Naive thymus-derived CD4-positive, alpha-beta T cell (primary cell): ENCODE measurements around the gene OVCA2. TPM values are rescaled to one million over a fixed set of nuclear protein-coding genes. Genes with fewer than 3 reads are reported as not detected.
"Not testable (repeated sequence)": the region's sequence is repeated elsewhere in the genome, so short reads cannot be mapped to it uniquely, and the experiment has no call there.

Experiments used
- ATAC-seq: fragments of 150-1000 bp; cut with Tn5 transposase; 2 replicates; pipeline ENCODE4 v1.10.0; 2021; ENCODE audit warnings: mild to moderate bottlenecking, moderate library complexity
- CTCF ChIA-PET: fragments of 350-600 bp; sonication (Branson Sonifier 250); formaldehyde crosslinking; loops from one replicate; lab custom pipeline; 2021; ENCODE audit warnings: antibody characterized with exemption; lab: Charles Lee
- POLR2A ChIA-PET: fragments of 350-600 bp; sonication (Branson Sonifier 250); formaldehyde crosslinking; loops from one replicate; lab custom pipeline; 2021; ENCODE audit warnings: antibody characterized with exemption, inconsistent platforms; lab: Charles Lee
- DNase-seq, 9 donors: peaks; one replicate each; pipeline versions ENCODE4 v3.0.0 to v3.0.0-alpha.2; 2020 to 2022; ENCODE audit warnings: mixed read lengths in 1 of 9
- H3K27ac ChIP-seq: one replicate; pipeline ENCODE4 v1.7.0; 2013; ENCODE audit warnings: mild to moderate bottlenecking, low read depth, low read length, moderate library complexity
- H3K27me3 ChIP-seq, 2 donors: one replicate each; pipeline ENCODE4 v1.7.0; 2013; ENCODE audit warnings: low read length in 2 of 2, mild to moderate bottlenecking in 2 of 2, moderate library complexity in 2 of 2; ENCODE audit not compliant: control insufficient read depth in 2 of 2, insufficient read depth in 2 of 2
- H3K36me3 ChIP-seq, 3 experiments: 1 replicate in 2 of 3; 2 replicates in 1 of 3; pipeline ENCODE4 v1.7.0; 2013; ENCODE audit warnings: low read length in 3 of 3, mild to moderate bottlenecking in 3 of 3, moderate library complexity in 1 of 3; ENCODE audit not compliant: insufficient read depth in 3 of 3, control insufficient read depth in 2 of 3
- H3K4me1 ChIP-seq, 2 donors: one replicate each; pipeline ENCODE4 v1.7.0; 2013; ENCODE audit warnings: low read length in 2 of 2, mild to moderate bottlenecking in 2 of 2, moderate library complexity in 1 of 2; ENCODE audit not compliant: control insufficient read depth in 2 of 2, insufficient read depth in 2 of 2
- H3K4me3 ChIP-seq: 2 replicates; pipeline ENCODE4 v1.7.0; 2013; ENCODE audit warnings: mild to moderate bottlenecking, low read length
- H3K9me3 ChIP-seq, 3 experiments: 1 replicate in 2 of 3; 2 replicates in 1 of 3; pipeline ENCODE4 v1.7.0; 2013; ENCODE audit warnings: low read length in 3 of 3; ENCODE audit not compliant: control insufficient read depth in 2 of 3
- H3K27ac Mint-ChIP-seq, 9 donors: one replicate each; pipeline ENCODE4 v1.8.0; 2020 to 2022; ENCODE audit warnings: mixed read lengths in 9 of 9, mild to moderate bottlenecking in 8 of 9, moderate library complexity in 5 of 9, inconsistent platforms in 2 of 9
- H3K27me3 Mint-ChIP-seq, 5 donors: one replicate each; pipeline ENCODE4 v1.8.0; 2021 to 2022; ENCODE audit warnings: mixed read lengths in 5 of 5, mild to moderate bottlenecking in 1 of 5
- H3K36me3 Mint-ChIP-seq, 5 donors: one replicate each; pipeline ENCODE4 v1.8.0; 2020 to 2022; ENCODE audit warnings: mixed read lengths in 5 of 5, mild to moderate bottlenecking in 3 of 5, inconsistent platforms in 1 of 5
- H3K4me1 Mint-ChIP-seq, 7 donors: one replicate each; pipeline ENCODE4 v1.8.0; 2020 to 2022; ENCODE audit warnings: mixed read lengths in 7 of 7, mild to moderate bottlenecking in 3 of 7, inconsistent platforms in 1 of 7
- H3K4me3 Mint-ChIP-seq, 10 donors: one replicate each; pipeline ENCODE4 v1.8.0; 2020 to 2022; ENCODE audit warnings: mild to moderate bottlenecking in 10 of 10, mixed read lengths in 10 of 10, moderate library complexity in 6 of 10, inconsistent platforms in 2 of 10
- H3K9me3 Mint-ChIP-seq, 11 donors: one replicate each; pipeline ENCODE4 v1.8.0; 2020 to 2022; ENCODE audit warnings: mixed read lengths in 11 of 11, mild to moderate bottlenecking in 4 of 11, inconsistent platforms in 1 of 11, moderate library complexity in 1 of 11
- intact Hi-C, 2 donors: fragments of 100-400 bp; cut with micrococcal nuclease; formaldehyde crosslinking; loops; one replicate each; pipeline ENCODE4 v1.15.1; 2023
- polyA plus RNA-seq, 2 donors: library from polyadenylated mRNA; unstranded; fragments of 300-500 nt; fragmentation: Illumina TruSeq; gene quantifications; one replicate each; pipeline ENCODE4 v1.2.3, GENCODE V29; 2021
- total RNA-seq, 6 experiments: library from RNA in 5 of 6; stranded (reverse) in 5 of 6; gene quantifications; 1 replicate in 5 of 6; 2 replicates in 1 of 6; pipeline ENCODE4 v1.2.3 and lab custom pipeline; 2021 to 2026

Gene OVCA2
- total and polyA plus RNA-seq, 7 experiments from 2014 or later, result 24.5 to 65.5 (median 34.0) TPM

GRCh38 chr17:2008332-2009126 lies 33.3 kb upstream of the OVCA2 start:
- Histone ChIP-seq H3K27ac (no peak overlapping the region), H3K36me3 (no peaks in the 10 kb centered on the region), H3K9me3 (no peaks in the 10 kb centered on the region), H3K4me1 (no peaks in the 10 kb centered on the region), H3K27me3 (no peaks in the 10 kb centered on the region), H3K4me3 (no peak overlapping the region)
- DNase-seq (no peak), ATAC-seq (no peak)
- Mint-ChIP-seq H3K4me3 (no peak overlapping the region), H3K36me3 (peaks cover 0 to 3% (median 0%) of the 10 kb centered on the region in 5 donors), H3K27ac (peak overlapping the region in 1 of 9 donors; percentile 49), H3K4me1 (peaks cover 0 to 4% (median 0%) of the 10 kb centered on the region in 7 donors), H3K27me3 (peaks cover 0 to 12% (median 5%) of the 10 kb centered on the region in 5 donors), H3K9me3 (no peaks in the 10 kb centered on the region)
- ChIA-PET POLR2A (interaction anchor here (0.6 kb wide), 1 partner anchor 185 kb away, joined by 4 read pairs; no protein-coding TSS in a partner anchor), CTCF (no interaction called here)
- intact Hi-C loops, result no loop called here

- Histone ChIP-seq H3K9me3 (no peaks in the 10 kb centered on the region), H3K27me3 (no peaks in the 10 kb centered on the region), H3K36me3 (no peaks in the 10 kb centered on the region), H3K4me3 (no peak overlapping the region), H3K27ac (no peak overlapping the region), H3K4me1 (no peaks in the 10 kb centered on the region)
- intact Hi-C loops, result no loop called here
- Mint-ChIP-seq H3K9me3 (no peaks in the 10 kb centered on the region), H3K36me3 (peaks cover 0 to 3% (median 0%) of the 10 kb centered on the region in 5 donors), H3K4me3 (no peak overlapping the region), H3K27me3 (peaks cover 0 to 18% (median 6%) of the 10 kb centered on the region in 5 donors), H3K27ac (no peak overlapping the region), H3K4me1 (peaks cover 0 to 4% (median 0%) of the 10 kb centered on the region in 7 donors)
- no peak for DNase-seq
- ChIA-PET CTCF (no interaction called here), POLR2A (no interaction called here)
- ATAC-seq, result no peak
Observed at GRCh38 chr17:2009737-2010136, 32.1 kb upstream of the OVCA2 start.

- no peaks in the 10 kb centered on the region for H3K36me3 ChIP-seq
- peaks cover 0 to 4% (median 0%) of the 10 kb centered on the region in 7 donors for H3K4me1 Mint-ChIP-seq
- peaks cover 0 to 18% (median 11%) of the 10 kb centered on the region in 5 donors for H3K27me3 Mint-ChIP-seq
- H3K27ac ChIP-seq, result no peak overlapping the region
- H3K9me3 ChIP-seq, result no peaks in the 10 kb centered on the region
- H3K27me3 ChIP-seq, result no peaks in the 10 kb centered on the region
- CTCF ChIA-PET, result no interaction called here
- no peak overlapping the region for H3K4me3 Mint-ChIP-seq
- no peak for ATAC-seq
- intact Hi-C loops, result no loop called here
- POLR2A ChIA-PET, result no interaction called here
- DNase-seq, result no peak
- no peaks in the 10 kb centered on the region for H3K4me1 ChIP-seq
- peaks cover 0 to 3% (median 0%) of the 10 kb centered on the region in 5 donors for H3K36me3 Mint-ChIP-seq
- no peaks in the 10 kb centered on the region for H3K9me3 Mint-ChIP-seq
- no peak overlapping the region for H3K27ac Mint-ChIP-seq
- no peak overlapping the region for H3K4me3 ChIP-seq
Observed at GRCh38 chr17:2011411-2012371, 30.1 kb upstream of the OVCA2 start.

GRCh38 chr17:2012499-2012898 lies 29.3 kb upstream of the OVCA2 start:
- no peaks in the 10 kb centered on the region for H3K9me3 Mint-ChIP-seq
- H3K4me1 Mint-ChIP-seq, result peaks cover 0 to 4% (median 0%) of the 10 kb centered on the region in 7 donors
- Histone ChIP-seq H3K9me3 (no peaks in the 10 kb centered on the region), H3K27ac (no peak overlapping the region), H3K4me1 (no peaks in the 10 kb centered on the region), H3K27me3 (no peaks in the 10 kb centered on the region), H3K36me3 (no peaks in the 10 kb centered on the region), H3K4me3 (no peak overlapping the region)
- H3K36me3 Mint-ChIP-seq, result peaks cover 0 to 3% (median 0%) of the 10 kb centered on the region in 5 donors
- intact Hi-C loops, result no loop called here
- H3K4me3 Mint-ChIP-seq, result no peak overlapping the region
- peaks cover 0 to 18% (median 11%) of the 10 kb centered on the region in 5 donors for H3K27me3 Mint-ChIP-seq
- DNase-seq, result no peak
- CTCF ChIA-PET, result no interaction called here
- ATAC-seq, result no peak
- no peak overlapping the region for H3K27ac Mint-ChIP-seq
- POLR2A ChIA-PET, result no interaction called here

DNA sequence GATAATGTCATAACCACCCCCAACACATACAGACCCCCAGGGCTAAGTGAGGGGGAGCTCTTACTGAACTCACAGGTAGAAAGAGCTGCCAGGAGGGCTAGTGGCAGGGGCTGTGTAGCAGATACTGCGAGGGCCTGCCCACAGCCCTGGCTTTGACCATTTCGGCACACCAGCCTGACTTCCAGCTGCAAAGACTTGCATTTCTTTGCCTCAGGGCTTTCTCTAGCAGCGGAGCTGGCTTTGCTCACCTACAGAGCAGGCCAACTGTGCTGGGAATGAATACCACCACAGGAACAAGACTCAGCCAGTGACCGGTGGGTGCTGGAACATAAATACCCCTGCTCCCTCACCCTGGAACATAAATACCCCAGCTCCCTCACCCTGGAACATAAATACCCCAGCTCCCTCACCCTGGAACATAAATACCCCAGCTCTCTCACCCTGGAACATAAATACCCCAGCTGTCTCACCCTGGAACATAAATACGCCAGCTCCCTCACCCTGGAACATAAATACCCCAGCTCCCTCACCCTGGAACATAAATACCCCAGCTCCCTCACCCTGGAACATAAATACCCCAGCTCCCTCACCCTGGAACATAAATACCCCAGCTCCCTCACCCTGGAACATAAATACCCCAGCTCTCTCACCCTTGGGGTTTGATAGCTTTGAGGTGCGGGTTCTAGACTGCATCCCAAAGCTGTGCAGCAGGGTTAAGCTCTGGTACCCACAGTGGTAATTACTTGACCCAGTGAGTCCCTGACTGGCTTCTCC lies 28.4 kb upstream of the OVCA2 start:
- peaks cover 0 to 24% (median 11%) of the 10 kb centered on the region in 5 donors for H3K27me3 Mint-ChIP-seq
- CTCF ChIA-PET, result not testable (repeated sequence)

DNA sequence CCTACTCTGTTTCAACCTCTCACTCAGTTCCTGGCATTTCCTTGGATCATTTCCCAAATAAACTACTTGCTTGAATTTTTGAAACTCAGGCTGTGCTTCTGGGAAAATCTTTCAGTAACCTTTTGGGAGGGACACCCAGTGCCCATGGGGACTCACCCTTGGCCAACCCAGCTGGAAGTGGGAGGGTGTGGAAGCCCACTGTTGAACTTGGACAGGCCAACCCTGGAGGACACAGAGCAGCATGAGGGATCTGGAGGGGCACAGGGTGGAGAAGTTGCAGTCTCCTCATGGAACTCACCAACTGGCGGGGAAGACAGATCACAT lies 27.9 kb upstream of the OVCA2 start:
- intact Hi-C loops, result no loop called here
- CTCF ChIA-PET, result no interaction called here
- Mint-ChIP-seq H3K4me1 (peaks cover 0 to 4% (median 0%) of the 10 kb centered on the region in 7 donors), H3K4me3 (no peak overlapping the region), H3K36me3 (peaks cover 0 to 3% (median 0%) of the 10 kb centered on the region in 5 donors), H3K27ac (no peak overlapping the region), H3K27me3 (peaks cover 0 to 28% (median 11%) of the 10 kb centered on the region in 5 donors), H3K9me3 (no peaks in the 10 kb centered on the region)
- Histone ChIP-seq H3K27me3 (no peaks in the 10 kb centered on the region), H3K27ac (no peak overlapping the region), H3K9me3 (no peaks in the 10 kb centered on the region), H3K36me3 (no peaks in the 10 kb centered on the region), H3K4me1 (no peaks in the 10 kb centered on the region), H3K4me3 (no peak overlapping the region)
- POLR2A ChIA-PET, result no interaction called here
- DNase-seq (no peak), ATAC-seq (no peak)

More for the DNA sequence above, 28.4 kb upstream of the OVCA2 start:
- POLR2A ChIA-PET, H3K4me3 ChIP-seq, H3K9me3 Mint-ChIP-seq, H3K27ac ChIP-seq, H3K36me3 ChIP-seq, H3K9me3 ChIP-seq, H3K4me1 ChIP-seq, H3K4me1 Mint-ChIP-seq, intact Hi-C loops, DNase-seq, H3K27ac Mint-ChIP-seq, H3K36me3 Mint-ChIP-seq, H3K4me3 Mint-ChIP-seq, H3K27me3 ChIP-seq, ATAC-seq: not testable (repeated sequence)
